Nasal cavity respiratory epithelium epithelial cell of viscerocranial mucosa (primary cell): ENCODE measurements around the gene ZNF880. TPM values are rescaled to one million over a fixed set of nuclear protein-coding genes. Genes with fewer than 3 reads are reported as not detected.

ENCODE experiments used
- total RNA-seq: library from RNA; depleted of rRNA; stranded (reverse); fragments of >200 nt; gene quantifications from 2 replicates; pipeline ENCODE4 v1.2.3, GENCODE V29; 2014

Gene ZNF880
- total RNA-seq, result 23.9 and 28.6 TPM in 2 replicates

DNA sequence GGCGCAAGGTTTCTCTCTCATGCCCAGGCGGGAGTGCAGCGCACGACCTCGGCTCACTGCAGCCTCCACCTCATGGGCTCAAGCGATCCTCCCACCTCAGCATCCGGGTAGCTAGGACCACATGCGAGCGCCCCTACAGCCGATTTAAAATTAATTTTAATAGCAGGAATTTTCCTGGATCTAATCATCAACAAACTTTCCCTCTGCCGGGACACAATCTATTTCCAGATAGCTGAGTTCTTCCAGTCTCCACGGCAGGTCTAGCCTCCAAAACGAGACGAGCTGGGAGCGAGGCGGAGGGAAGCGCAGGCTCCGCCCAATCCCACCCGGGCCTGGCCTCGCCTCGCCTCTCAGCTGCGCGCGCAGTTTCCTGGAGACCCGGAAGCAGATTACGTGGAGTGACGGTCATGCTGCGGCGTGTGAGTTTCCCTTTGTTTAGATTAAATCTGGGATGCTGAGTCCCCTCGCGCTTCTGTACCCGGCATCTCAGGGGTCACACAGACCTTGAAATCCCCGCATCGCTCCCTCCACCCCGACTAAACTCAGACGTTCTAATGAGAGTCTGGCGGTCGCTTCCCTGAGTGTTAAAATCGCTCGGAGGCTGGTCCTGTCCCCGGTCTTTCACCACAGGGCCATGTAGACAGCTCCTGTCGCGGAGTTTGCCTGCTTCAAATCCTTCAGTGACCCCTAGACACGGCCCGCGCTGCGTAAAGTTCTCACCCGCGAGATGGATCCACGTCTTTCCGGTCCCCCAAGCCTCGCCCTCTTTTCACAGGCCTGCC lies at the start of gene ZNF880:
Gene ZNF880, plus strand, starts transcription at position 365 of the 782 bp plus-strand sequence. Its CDS starts 43 bp downstream, at position 408.

GRCh38 chr19:52336117-52336790 lies 33.5 kb upstream of the ZNF880 start, which contains the start of gene ZNF610:
Gene ZNF610 (plus strand): TSS chr19:52336243. CDS start chr19:52349173, 12,930 bp downstream.

DNA sequence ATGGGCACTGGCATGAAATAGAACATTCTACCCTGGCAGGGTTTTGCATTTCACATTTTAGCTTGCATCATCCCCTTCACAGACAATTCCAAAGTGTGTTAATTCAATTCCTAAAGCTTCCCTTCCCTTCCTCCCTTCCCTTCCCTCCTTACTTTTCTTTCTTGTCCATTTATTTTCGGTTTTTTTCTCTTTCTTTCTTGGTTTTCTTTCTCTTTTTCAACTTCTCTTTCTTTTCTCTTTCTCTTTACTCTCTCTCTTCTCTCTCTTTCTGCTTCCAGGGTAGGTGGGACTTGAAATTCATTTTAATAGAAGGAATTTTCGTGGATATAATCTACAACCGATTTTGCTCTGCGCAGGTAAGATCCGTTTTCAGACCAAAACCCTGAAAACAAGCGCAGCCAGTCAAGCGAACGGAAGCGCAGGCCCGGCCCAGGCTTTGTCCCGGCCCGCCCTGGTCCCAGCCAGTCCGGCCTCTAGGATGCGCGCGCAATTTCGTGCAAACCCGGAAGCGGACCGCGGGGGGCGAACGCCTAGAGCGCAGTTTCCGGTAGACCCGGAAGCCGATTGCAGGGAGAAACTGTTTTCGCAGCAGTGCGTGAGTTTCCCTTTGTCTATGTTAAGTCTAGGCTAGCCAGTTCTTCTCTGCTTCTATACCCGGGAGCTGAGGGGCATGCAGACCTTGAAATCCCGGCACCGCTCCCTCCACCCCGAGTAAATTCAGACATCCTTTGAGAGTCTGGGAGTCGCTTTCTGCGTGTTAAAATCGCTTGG lies 27.8 kb downstream of the ZNF880 start, which contains the start of gene ZNF528:
Gene ZNF528, plus strand, starts transcription at position 540 of the 771 bp plus-strand sequence. CDS start 4,165 bp downstream, outside the sequence.

GRCh38 chr19:52428937-52429336 lies 59.2 kb downstream of the ZNF880 start, which contains the start of gene ZNF534:
Gene ZNF534 (plus strand): TSS chr19:52429148. CDS start chr19:52431475, 2,327 bp downstream.

Other genes starting within 250 kb of the ZNF880 start
- gene ZNF616, start 230.0 kb upstream of the ZNF880 start, total RNA-seq, result 12.6 and 17.5 TPM in 2 replicates
- 4.8 and 12.2 TPM in 2 replicates for gene ZNF836, start 198.3 kb upstream of the ZNF880 start, total RNA-seq
- 109 and 218 TPM in 2 replicates for gene PPP2R1A, start 179.9 kb upstream of the ZNF880 start, total RNA-seq
- gene ZNF766, start 100.3 kb upstream of the ZNF880 start, total RNA-seq, result 12.6 and 23.6 TPM in 2 replicates
- gene ZNF480, start 72.8 kb upstream of the ZNF880 start, total RNA-seq, result 3.4 and 7.5 TPM in 2 replicates
- gene ZNF610, start 33.7 kb upstream of the ZNF880 start, total RNA-seq, result 1.4 and 6.5 TPM in 2 replicates
- 20.8 and 39.9 TPM in 2 replicates for gene ZNF528, start 27.9 kb downstream of the ZNF880 start, total RNA-seq
- under 0.01 and 0.07 TPM in 2 replicates for gene ZNF534, start 59.2 kb downstream of the ZNF880 start, total RNA-seq
- gene ZNF578, start 83.6 kb downstream of the ZNF880 start, total RNA-seq, result 2.1 and 5.8 TPM in 2 replicates
- 18.5 and 45.5 TPM in 2 replicates for gene ZNF808, start 157.7 kb downstream of the ZNF880 start, total RNA-seq
- 17.1 and 27.7 TPM in 2 replicates for gene ZNF701, start 200.4 kb downstream of the ZNF880 start, total RNA-seq